Fibroblast of mammary gland (primary cell): ENCODE results near the gene PSAP.
"Not testable (repeated sequence)": the region's sequence is repeated elsewhere in the genome, so short reads cannot be mapped to it uniquely, and the experiment has no call there.

Experiments used
- DNase-seq: peaks from one replicate; pipeline ENCODE4 v3.0.0-alpha.2; 2010; ENCODE audit warnings: low read depth
- H3K4me3 ChIP-seq: 2 replicates; pipeline ENCODE4 v1.5.1; 2011; ENCODE audit warnings: low read depth, mild to moderate bottlenecking, low read length, moderate library complexity; ENCODE audit not compliant: control insufficient read depth
- TF ChIP-seq, protein P1 (sequence below): conservative IDR thresholded peaks from 2 replicates; pipeline ENCODE4 v1.5.1; 2011; ENCODE audit warnings: low read depth, low read length, inconsistent platforms; ENCODE audit not compliant: control insufficient read depth, insufficient read depth

Gene PSAP

DNA sequence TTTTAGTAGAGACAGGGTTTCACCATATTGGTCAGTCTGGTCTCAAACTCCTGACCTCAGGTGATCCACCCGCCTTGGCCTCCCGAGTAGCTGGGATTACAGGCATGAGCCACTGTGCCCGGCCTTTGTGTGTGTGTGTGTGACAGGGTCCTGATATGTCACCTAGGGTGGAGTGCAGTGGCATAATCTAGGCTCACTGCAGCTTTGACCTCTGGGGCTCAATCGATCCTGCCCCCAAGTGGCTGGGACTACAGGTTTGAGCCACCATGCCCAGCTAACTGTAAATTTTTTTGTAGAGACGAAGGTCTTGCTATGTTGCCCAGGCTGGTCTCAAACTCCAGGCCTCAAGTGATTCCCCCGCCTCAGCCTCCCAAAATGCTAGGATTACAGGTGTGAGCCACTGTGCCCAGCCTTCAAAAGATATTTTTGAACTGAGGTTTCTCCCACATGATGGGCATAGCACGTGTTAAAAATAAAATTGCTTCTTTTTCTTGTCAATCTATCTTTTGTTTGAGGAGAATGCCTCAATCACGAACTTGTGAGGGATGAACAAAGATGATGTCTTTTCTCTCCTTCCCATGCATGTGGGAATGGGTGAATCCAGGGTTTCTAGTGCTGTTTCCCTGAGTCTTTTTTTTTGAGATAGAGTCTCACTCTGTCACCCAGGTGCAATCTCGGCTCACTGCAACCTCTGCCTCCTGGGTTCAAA is 30.8 kb upstream of the PSAP start:
- DNase-seq = no peak
- no peak overlapping the region for H3K4me3 ChIP-seq
- TF ChIP-seq, protein P1, sequence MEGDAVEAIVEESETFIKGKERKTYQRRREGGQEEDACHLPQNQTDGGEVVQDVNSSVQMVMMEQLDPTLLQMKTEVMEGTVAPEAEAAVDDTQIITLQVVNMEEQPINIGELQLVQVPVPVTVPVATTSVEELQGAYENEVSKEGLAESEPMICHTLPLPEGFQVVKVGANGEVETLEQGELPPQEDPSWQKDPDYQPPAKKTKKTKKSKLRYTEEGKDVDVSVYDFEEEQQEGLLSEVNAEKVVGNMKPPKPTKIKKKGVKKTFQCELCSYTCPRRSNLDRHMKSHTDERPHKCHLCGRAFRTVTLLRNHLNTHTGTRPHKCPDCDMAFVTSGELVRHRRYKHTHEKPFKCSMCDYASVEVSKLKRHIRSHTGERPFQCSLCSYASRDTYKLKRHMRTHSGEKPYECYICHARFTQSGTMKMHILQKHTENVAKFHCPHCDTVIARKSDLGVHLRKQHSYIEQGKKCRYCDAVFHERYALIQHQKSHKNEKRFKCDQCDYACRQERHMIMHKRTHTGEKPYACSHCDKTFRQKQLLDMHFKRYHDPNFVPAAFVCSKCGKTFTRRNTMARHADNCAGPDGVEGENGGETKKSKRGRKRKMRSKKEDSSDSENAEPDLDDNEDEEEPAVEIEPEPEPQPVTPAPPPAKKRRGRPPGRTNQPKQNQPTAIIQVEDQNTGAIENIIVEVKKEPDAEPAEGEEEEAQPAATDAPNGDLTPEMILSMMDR = no peak

DNA sequence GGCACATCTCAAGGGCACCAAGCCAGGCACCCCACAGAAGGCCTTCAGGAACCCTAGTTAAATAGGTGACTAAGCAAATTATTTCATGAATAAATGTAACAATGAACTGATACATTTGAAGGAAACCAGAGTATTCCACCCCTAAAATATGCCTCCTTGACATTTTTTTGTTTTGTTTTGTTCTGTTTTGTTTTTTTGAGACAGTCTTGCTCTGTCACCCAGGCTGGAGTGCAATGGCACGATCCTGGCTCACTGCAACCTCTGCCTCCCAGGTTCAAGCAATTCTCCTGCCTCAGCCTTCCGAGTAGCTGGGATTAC is 30.2 kb upstream of the PSAP start:
- not testable (repeated sequence) for H3K4me3 ChIP-seq, DNase-seq

DNA sequence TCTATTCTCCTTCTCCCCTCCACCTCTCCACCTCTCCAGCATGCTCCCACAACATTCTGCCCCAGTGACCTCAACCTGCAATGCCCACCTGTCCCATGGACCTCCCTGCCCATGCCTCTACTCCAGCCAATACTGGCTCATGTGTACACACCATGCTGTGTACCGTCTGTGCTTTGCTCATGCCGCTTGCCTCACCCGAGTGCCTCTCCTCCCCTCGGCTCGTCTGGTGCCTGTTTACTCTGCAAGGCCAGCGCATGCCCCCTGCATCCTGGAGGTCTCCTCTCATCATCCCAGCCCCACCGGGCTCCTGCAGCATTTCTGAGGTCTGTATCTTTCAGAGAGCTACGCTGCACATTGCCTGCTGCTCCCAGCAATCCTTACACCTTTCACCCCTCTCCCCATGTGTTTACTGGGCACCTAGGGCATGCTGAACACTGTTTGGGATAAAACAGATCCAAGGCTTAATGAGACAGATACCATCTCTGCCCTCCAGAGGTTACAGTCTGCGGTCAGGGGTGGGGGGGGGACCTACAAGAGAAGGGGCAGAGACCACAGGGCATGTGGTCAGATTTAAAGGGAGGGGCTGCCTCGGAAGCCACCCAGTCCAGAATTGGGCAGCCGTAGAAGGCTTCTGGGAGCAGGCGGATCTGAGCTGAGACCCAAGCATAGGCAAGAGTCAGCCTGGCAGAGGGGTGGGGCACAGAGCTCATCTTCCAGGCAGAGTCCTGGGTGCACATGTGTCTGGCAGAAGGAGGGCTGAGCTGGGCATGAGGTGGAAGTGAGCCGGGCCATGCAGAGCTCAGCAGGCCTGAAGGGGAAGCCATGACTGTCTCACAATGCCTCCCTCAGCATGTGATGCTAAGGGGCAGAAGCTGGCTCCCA is 29.6 kb upstream of the PSAP start:
- TF ChIP-seq, protein P1 = no peak
- DNase-seq = no peak
- no peak overlapping the region for H3K4me3 ChIP-seq

DNA sequence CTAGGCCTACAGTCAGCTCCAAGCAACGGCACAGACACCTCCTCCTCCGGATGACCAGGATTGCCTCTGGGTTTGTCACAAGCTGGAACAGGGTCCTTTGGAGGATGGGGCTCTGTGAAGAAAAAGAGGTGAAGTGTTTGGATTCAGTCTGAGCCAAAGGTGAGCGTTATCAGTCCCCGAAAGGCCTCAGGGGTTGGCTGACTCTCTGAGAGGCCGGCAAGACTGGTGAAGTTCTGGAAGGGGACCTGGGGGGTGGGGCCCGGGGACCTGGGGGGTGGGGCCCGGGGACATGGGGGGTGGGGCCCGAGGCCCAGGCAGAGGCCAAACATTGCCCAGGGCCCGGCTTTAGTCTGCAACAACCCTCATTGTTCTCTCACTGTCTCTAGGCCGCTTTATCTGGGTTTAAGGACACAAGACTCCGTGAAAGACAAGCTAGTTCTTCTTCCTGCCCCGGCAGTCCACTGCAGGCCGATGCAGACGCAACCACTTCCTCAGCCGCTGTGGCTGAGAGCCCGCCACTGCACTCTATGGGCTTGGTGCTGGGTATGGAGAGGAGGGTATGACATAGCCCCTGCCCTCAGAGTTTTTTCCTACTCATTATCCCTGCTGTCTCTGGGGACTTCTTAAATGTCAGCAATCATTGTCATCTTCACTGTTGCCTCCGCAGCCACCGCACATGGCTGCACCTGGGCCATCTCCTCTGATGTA is 27.4 kb upstream of the PSAP start:
- TF ChIP-seq, protein P1 = no peak
- H3K4me3 ChIP-seq = no peak overlapping the region
- no peak for DNase-seq

DNA sequence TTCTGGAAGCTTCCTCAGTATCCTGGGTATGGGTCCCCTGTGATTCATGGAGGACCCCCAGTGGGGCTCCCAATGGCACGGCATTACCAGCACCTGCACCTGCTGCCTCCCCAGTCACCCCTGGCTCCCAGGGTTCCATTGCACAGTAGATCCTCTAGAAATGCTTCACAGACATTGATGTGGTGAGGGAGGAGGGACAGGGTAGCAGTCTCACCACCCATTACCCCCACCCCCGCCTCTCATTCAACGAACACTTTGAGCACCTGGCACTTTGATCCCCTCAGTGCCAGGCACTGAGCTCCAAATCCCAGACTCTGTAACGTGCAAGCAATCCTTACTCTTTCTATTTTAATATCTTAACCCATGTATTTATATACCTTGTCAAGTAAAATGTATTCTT is 26.8 kb upstream of the PSAP start:
- H3K4me3 ChIP-seq = no peak overlapping the region
- DNase-seq = no peak
- TF ChIP-seq, protein P1 = no peak

DNA sequence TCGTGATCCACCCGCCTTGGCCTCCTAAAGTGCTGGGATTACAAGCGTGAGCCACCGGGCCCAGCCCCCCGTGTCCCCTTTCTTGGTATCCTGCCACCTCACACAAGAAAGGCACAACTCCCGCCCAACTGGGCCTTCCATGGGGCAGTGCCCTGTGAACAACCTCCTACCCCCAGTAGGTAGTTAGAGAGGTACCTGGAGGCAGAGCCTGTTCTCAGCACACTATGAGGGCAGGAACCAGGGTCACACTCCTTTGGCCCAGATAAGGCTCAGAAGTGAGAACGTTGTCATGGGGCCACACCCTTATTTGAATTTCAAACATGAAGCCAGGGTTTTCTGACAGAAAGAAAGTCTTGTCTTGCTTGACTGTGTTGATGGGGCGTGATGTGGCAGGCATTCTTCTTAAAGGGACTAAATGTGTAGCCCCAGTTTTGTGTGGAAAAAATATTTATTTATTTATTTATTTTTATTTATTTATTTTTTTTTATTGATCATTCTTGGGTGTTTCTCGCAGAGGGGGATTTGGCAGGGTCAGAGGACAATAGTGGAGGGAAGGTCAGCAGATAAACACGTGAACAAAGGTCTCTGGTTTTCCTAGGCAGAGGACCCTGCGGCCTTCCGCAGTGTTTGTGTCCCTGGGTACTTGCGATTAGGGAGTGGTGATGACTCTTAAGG is 23.8 kb upstream of the PSAP start:
- H3K4me3 ChIP-seq, DNase-seq: not testable (repeated sequence)

DNA sequence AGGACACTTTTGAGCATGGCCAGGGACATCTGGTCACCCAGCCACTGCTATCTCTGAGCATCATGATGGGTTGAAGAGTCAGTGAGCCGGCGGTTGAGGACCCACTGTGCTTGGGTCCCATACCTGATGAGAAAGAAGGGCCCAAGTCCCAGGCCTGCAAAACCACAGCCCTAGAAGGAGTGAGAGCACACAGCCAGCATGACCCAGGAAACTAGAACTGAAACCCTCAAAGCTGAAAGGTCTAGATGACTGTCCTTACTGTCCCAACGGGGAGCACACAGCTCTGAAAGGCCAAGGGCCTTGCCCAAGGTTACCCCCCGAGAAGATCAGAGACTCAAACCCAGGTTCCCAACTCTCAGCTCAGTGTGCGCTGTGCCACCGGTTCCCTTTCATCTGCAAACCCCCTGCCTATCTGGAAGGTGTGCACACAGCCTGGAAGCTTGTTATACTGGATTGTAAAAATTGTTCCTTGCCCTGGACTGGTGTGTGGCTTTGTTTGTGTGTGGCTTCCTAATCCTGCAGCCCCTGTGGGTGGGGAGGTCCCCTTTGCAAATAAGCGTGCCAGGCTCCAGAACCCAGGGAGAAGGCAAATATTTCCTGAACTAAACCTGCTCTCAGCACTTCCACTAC is 22.6 kb upstream of the PSAP start:
- TF ChIP-seq, protein P1 = no peak
- no peak overlapping the region for H3K4me3 ChIP-seq
- DNase-seq = no peak

DNA sequence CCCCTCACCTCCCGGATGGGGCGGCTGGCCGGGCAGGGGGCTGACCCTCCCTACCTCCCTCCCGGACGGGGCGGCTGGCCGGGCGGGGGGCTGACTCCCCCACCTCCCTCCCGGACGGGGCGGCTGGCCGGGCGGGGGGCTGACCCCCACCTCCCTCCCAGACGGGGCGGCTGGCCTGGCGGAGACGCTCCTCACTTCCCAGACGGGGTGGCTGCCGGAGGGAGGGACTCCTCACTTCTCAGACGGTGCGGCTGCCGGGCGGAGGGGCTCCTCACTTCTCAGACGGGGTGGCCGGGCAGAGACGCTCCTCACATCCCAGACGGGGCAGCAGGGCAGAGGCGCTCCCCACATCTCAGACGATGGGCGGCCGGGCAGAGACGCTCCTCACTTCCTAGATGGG is 18.6 kb upstream of the PSAP start:
- H3K4me3 ChIP-seq, DNase-seq: not testable (repeated sequence)
